ENCODE results near the gene AGFG1.

AGFG1 gene

GRCh38 chr2:227471924-227472264 lies at the start of gene AGFG1:
Gene AGFG1, plus strand, starts transcription at chr2:227472156. Its CDS starts 266 bp downstream, at chr2:227472422.
- peak; percentile 90 for DNase-seq (ENCODE audit: low spot score)

DNA sequence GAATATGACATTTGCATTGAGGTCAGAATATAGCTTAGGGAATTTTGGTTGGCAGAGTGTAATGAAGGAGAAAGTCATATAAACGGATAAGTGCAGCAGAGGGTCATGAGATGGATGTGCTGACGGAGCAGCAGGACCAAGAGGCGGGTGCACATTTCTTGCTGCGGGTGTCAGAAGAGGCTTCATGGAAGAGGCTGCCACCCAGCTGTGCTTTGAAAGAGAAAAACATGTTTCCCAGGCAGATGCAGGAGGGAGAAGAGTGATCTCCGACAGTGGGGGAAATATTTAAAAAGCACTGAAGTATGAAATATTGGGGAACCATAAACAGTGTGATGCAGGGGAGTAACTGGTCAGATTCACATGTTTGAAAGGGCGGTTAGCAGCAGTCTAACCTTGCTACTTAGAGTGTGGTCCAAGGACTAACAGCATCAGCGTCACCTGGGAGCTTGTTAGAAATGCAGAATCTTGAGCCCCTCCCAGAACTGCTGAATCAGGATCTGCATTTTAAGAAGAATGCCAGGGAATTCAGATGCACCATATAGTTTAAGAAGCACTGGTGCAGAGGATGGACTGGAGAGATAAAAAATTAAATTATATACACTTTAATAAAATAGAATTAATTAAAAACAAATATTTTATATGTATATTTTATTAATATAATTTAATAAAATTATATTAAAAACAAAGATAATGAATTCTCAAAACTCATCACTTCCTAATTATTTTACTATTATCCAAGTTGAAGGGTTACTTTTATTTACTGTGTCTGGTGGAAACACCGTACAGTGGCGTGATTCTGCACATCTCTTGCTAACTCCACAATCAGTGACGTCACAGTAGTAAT lies 48.1 kb upstream of the AGFG1 start:
- no peak for DNase-seq (ENCODE audit: low spot score)

DNA sequence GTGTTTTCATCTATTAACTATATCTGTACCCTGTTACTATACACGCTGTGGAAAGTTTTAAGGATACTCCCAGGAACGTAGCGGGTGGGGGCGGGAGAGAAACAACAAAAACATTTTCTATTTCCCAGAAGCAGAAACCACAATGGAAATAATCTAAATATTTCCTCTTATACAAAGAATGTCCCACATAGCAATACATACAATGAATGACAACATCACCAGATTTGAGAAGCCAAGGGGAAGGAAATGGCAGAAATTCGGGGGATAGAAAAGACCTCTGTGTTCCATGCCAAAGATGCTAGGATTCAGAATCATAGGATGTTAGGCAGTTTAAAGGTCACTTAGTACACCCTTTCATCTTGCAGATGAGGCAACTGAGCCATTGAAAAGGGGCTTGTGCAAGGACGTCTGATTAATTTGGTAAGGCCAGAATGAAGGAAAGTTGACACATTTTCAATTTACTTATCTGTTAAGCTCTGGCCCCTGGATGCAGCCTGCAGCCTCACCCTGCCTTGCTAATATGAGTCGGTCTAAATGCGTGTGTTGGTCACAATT lies 43.1 kb upstream of the AGFG1 start:
- no peak for DNase-seq (ENCODE audit: low spot score)

- DNase-seq (ENCODE audit: low spot score) = no peak
Measured at GRCh38 chr2:227430639-227431038, 41.3 kb upstream of the AGFG1 start.

- DNase-seq (ENCODE audit: low spot score) = no peak
Measured at GRCh38 chr2:227433171-227433570, 38.8 kb upstream of the AGFG1 start.

GRCh38 chr2:227436436-227437174 lies 35.4 kb upstream of the AGFG1 start:
- no peak for DNase-seq (ENCODE audit: low spot score)

DNA sequence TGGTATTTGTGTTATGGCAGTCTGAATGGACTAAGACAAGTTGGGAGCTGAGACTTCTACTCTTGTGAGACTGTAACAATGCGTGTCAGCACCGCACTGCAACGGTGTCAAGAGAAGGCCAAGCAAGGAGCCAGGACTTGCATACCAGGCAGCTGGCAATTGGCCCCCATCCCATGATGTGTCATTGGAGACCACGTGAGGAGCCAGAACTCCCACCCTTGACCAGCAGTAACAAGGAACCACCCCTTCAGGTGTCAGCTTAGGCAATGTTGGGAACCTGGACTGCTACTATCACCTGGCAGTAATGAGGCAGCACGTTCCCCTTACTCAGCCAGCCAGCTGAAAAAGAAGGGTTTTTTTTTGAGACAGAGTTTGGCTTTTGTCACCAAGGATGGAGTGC lies 32.7 kb upstream of the AGFG1 start:
- DNase-seq (ENCODE audit: low spot score) = no peak

DNA sequence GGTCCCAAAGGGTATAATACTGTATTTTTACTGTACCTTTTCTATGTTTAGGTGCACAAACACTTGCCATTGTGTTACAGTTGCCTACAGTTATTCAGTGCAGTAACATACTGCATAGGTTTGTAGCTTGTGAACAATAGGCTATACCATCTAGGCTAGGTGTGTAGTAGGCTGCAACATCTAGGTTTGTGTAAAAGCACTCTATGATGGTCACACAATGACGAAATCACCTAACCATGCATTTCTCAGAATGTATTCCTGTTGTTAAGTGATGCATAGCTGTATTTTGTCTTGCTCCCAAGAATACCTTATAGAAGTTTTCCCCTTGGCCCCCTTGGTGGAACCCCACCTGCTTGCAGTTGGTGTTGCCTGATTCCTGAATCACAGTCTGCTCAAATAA lies 29.3 kb upstream of the AGFG1 start:
- no peak for DNase-seq (ENCODE audit: low spot score)

GRCh38 chr2:227443889-227444568 lies 27.9 kb upstream of the AGFG1 start:
- no peak for DNase-seq (ENCODE audit: low spot score)

GRCh38 chr2:227447606-227448005 lies 24.4 kb upstream of the AGFG1 start:
- DNase-seq (ENCODE audit: low spot score) = no peak

- DNase-seq (ENCODE audit: low spot score) = no peak
Measured at GRCh38 chr2:227450311-227450841, 21.6 kb upstream of the AGFG1 start.

- no peak for DNase-seq (ENCODE audit: low spot score)
Measured at GRCh38 chr2:227450926-227451654, 20.9 kb upstream of the AGFG1 start.

DNA sequence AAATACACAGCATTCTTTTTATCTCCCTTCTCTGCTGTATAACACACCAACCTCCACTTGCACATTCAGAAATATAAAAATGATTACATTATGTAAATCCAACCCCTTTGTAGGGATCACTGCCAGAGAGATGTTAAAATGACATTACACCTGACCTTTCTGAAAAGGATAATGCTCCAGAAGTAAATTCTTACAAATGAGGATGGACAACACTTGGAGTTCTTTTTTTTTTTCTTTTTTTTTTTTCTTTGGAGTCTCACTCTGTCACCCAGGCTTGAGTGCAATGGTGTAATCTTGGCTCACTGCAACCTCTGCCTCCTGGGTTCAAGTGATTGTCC lies 20.3 kb upstream of the AGFG1 start:
- DNase-seq (ENCODE audit: low spot score) = no peak

- DNase-seq (ENCODE audit: low spot score) = no peak
Measured at GRCh38 chr2:227453810-227454209, 18.1 kb upstream of the AGFG1 start.

GRCh38 chr2:227454323-227454860 lies 17.6 kb upstream of the AGFG1 start:
- DNase-seq (ENCODE audit: low spot score) = no peak

- no peak for DNase-seq (ENCODE audit: low spot score)
Measured at GRCh38 chr2:227455200-227455599, 16.8 kb upstream of the AGFG1 start.

DNA sequence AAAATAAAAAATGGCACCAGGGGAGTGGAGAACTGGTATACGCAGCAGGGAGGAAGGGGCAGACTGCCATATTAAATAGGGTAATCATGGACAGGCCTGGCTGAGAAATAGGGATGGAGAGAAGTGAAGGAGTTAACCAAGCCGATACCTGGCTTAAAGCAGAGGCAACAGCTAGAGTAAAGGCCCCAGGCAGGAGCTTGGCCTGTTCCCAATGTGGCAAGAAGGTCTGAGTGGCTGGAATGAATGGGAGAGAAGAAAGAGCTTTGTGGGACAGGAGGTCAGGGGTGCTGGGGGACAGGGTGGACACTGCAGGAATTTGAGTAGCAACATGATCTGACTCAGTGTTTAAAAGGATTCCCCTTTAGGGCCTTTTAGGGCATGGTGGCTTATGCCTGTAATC lies 15.9 kb upstream of the AGFG1 start:
- DNase-seq (ENCODE audit: low spot score) = no peak

DNA sequence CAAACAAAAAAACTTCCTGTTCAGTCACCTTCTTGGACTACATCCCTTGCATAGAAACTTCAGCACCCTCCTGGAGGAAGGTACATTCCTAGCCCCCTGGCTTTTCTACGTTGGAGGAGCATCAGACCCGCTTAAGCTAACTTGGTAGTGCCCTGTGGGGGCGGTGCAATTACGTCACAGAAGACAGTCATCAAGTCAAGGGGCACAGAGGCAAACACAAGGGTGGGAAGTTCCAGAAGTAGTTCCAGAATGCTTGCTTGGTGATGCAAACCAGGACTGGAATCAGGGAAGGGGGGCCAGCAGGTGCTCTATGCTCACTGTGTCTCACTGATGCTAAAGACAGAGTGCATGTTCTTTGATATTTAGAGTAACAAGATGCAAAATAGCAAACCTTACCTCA lies 15.2 kb upstream of the AGFG1 start:
- DNase-seq (ENCODE audit: low spot score) = no peak

DNA sequence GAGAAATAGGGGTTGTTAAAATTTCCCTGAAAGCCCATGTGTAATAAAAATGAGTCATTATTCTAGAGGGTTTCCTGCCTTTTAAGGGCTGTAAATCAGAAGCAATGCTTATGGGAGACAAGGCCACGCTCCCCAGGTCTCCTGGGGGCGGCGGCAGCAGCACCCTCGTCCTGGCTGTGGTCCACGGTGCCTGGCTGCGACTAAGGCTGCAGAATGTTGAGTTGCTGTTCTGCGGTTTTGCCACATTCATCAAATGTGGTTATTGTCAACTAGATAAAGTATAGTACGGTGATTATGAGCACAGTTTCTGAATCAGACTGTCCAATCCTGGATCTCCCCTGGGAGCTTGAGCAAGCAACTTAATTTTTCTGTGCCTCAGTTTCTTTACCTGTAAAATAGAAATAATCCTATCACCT lies 11.9 kb upstream of the AGFG1 start:
- peak; percentile 82 for DNase-seq (ENCODE audit: low spot score)

DNA sequence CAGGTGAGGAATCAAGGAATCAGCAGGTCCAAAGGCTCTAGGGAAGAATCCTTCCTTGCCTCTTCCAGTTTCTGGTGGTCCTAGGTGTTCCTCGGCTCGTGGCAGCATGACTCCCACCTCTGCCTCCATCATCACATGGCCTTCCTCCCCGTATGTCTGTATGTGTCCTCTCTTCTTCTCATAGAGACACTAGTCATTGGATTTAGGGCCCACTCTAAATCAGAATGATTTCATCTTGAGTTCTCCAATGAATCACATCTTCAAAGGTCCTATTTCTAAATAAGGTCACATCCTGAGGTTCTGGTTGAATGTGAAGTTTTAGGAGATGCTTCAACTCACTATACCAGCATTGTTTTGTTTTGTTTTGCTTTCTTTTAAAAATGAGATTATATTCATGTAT lies 11.1 kb upstream of the AGFG1 start:
- no peak for DNase-seq (ENCODE audit: low spot score)

GRCh38 chr2:227461811-227462461 lies 10.0 kb upstream of the AGFG1 start:
- no peak for DNase-seq (ENCODE audit: low spot score)

Data from CD4-positive, alpha-beta T cell treated with Interleukin-15 for 4 hours (primary cell).